ENCODE results near the gene PJA2. TPM values are rescaled to one million over a fixed set of nuclear protein-coding genes. Genes with fewer than 3 reads are reported as not detected.
"Not testable (repeated sequence)": the region's sequence is repeated elsewhere in the genome, so short reads cannot be mapped to it uniquely, and the experiment has no call there.

The PJA2 gene
- total and polyA plus RNA-seq, 12 donors, result 15.6 to 103 (median 87.9) TPM

DNA sequence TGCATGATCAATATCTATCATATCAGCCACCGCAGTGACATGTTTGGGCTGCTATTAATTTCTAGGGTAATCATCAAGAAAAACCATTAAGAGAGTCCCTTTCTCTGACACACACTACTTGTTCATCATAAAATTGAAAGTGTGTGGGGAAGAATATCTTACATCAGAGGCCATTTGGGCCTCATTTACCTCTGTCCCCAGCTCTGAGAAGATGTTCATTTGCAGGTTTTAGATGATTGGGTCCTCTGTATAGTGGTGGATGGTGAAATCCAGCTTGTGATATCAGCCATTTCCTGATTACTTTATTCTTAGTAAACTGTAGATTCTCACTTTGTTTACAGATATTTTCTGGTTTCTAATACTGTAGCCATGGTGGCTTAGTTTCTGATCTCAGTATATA lies 29.8 kb upstream of the PJA2 start:
- intact Hi-C loops (cut with DNase I), result loop anchor here in 1 of 10 donors (10.0 kb wide), 1 partner anchor 755 kb away; no protein-coding TSS in a partner anchor
- no peak for TF ChIP-seq CTCF (IDR thresholded peaks at IDR 0.05)
- WGBS, 2 donors, result 93 to 96% methylated on average over 1 of the region's 1 CpG
- H3K9me3 ChIP-seq, result peaks cover 0 to 7% (median 0%) of the 10 kb centered on the region in 11 donors
- H3K4me3 ChIP-seq, result no peak overlapping the region
- DNase-seq (no peak), ATAC-seq (no peak)
- no peaks in the 10 kb centered on the region for H3K36me3 ChIP-seq
- H3K27ac ChIP-seq, result no peak overlapping the region
- H3K4me1 ChIP-seq, result no peaks in the 10 kb centered on the region
- no peaks in the 10 kb centered on the region for H3K27me3 ChIP-seq

- 91 to 98% methylated on average over 3 of the region's 3 CpGs for WGBS, 2 donors
- Histone ChIP-seq H3K27me3 (no peaks in the 10 kb centered on the region), H3K4me1 (peaks cover 0 to 11% (median 0%) of the 10 kb centered on the region in 9 donors), H3K4me3 (no peak overlapping the region), H3K27ac (no peak overlapping the region), H3K36me3 (no peaks in the 10 kb centered on the region), H3K9me3 (no peaks in the 10 kb centered on the region)
- TF ChIP-seq CTCF (IDR thresholded peaks at IDR 0.05), result no peak
- no peak for DNase-seq
- intact Hi-C loops (cut with DNase I), result no loop called here
- ATAC-seq, result no peak
Observed at GRCh38 chr5:109426075-109426474, 16.3 kb upstream of the PJA2 start.

- H3K36me3 ChIP-seq; H3K4me3 ChIP-seq; intact Hi-C loops (cut with DNase I); DNase-seq; H3K27ac ChIP-seq; ATAC-seq; H3K27me3 ChIP-seq; H3K9me3 ChIP-seq: not testable (repeated sequence)
- H3K4me1 ChIP-seq, result peaks cover 0 to 11% (median 0%) of the 10 kb centered on the region in 9 donors
- WGBS, 2 donors, result 94 to 96% methylated on average over 5 of the region's 5 CpGs
Observed at GRCh38 chr5:109425521-109425920, 15.7 kb upstream of the PJA2 start.

GRCh38 chr5:109421956-109422355 lies 12.2 kb upstream of the PJA2 start:
- ATAC-seq (no peak), DNase-seq (no peak)
- Histone ChIP-seq H3K36me3 (no peaks in the 10 kb centered on the region), H3K4me3 (no peak overlapping the region), H3K27ac (no peak overlapping the region), H3K27me3 (no peaks in the 10 kb centered on the region), H3K4me1 (no peaks in the 10 kb centered on the region), H3K9me3 (peaks cover 0 to under 1% (median 0%) of the 10 kb centered on the region in 11 donors)
- intact Hi-C loops (cut with DNase I), result no loop called here
- 67 to 70% methylated on average over 2 of the region's 2 CpGs for WGBS, 2 donors
- TF ChIP-seq CTCF (IDR thresholded peaks at IDR 0.05), result no peak

DNA sequence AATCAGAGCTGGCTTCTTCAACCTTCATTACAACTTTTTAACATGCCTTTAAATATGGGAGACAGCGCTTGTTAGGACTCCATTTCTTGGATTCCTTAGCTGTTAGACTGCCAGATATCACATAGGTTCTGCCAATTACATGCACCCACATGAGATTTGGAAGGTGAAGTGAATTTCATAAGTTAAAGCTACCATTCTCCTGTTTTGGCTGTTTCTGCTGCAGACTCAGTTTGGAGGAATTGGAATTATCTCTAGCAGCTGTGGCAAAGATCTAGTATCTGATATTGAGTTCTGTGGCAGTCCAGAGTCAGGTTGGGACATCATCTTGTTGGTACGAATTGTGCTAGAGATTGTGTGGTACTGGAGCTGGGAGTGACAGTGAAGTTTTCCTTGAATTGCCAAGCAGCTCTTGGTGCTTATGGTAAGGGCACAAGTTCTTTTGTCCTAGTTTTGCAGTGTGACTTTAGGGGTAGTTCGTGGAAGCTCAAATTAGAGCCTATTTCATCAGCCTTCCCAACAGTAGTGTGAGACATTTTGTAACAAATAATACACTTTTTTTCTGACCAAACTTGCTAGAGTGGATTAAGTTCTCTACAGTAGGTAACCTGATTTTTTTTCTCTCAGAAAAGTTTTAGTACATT lies 9.1 kb upstream of the PJA2 start:
- H3K27ac ChIP-seq, result no peak overlapping the region
- ATAC-seq (no peak), DNase-seq (no peak)
- no peaks in the 10 kb centered on the region for H3K27me3 ChIP-seq
- intact Hi-C loops (cut with DNase I), result loop anchor here in 1 of 10 donors (10.0 kb wide), 1 partner anchor 694 kb away; no protein-coding TSS in a partner anchor
- no peaks in the 10 kb centered on the region for H3K36me3 ChIP-seq
- TF ChIP-seq CTCF (IDR thresholded peaks at IDR 0.05), result no peak
- whole genome bisulfite sequencing, 2 donors, result 80 to 89% methylated on average over 3 of the region's 3 CpGs
- H3K9me3 ChIP-seq, result peaks cover 0 to 15% (median 0%) of the 10 kb centered on the region in 11 donors
- H3K4me1 ChIP-seq, result no peaks in the 10 kb centered on the region
- no peak overlapping the region for H3K4me3 ChIP-seq
